OCI-LY1 (cell line): ENCODE results near the gene TRPC1.

Experiments
- CTCF ChIP-seq: fragments of 200-600 bp; sonication (generic), shearing (Covaris generic); IDR thresholded peaks from 2 replicates; pipeline ENCODE4 v1.5.1; 2017; ENCODE audit warnings: mild to moderate bottlenecking, antibody characterized with exemption, low read length, moderate library complexity, mixed read lengths
- EZH2 ChIP-seq: fragments of 200-600 bp; sonication (generic), shearing (Covaris generic); IDR thresholded peaks from 2 replicates; pipeline ENCODE4 v1.8.0; 2017; ENCODE audit warnings: borderline replicate concordance, mixed run types, mild to moderate bottlenecking, antibody characterized with exemption, low read length, moderate library complexity, mixed read lengths

GRCh38 chr3:142844339-142844977, 120.6 kb downstream of the TRPC1 start:
- TF ChIP-seq CTCF: peak; percentile 73
- no peak for TF ChIP-seq EZH2
